Vagina (tissue), 2 donors: Measurements from ENCODE around the gene C1R.

ENCODE experiments used
- CTCF ChIP-seq, 3 experiments: fragments of 450-650 bp in 2 of 3; fragments of 200-600 bp in 1 of 3; sonication (generic) in 1 of 3; IDR thresholded peaks; one replicate each; pipeline ENCODE4 v1.5.1; 2017 to 2019; ENCODE audit warnings: antibody characterized with exemption in 3 of 3, mild to moderate bottlenecking in 2 of 3, moderate library complexity in 2 of 3
- POLR2AphosphoS5 ChIP-seq, 2 donors: sonication (generic); formaldehyde crosslinking; IDR thresholded peaks; one replicate each; pipeline ENCODE4 v1.9.0; 2017; ENCODE audit warnings: antibody characterized with exemption in 2 of 2, mild to moderate bottlenecking in 2 of 2, low read depth in 1 of 2; ENCODE audit not compliant: insufficient read depth in 1 of 2

- no peak for TF ChIP-seq POLR2AphosphoS5 (IDR thresholded peaks at IDR 0.05; ENCODE audit: insufficient read depth in 1 of 2, low read depth in 1 of 2)
- TF ChIP-seq CTCF (IDR thresholded peaks at IDR 0.05): no peak
Observed at GRCh38 chr12:7064516-7064915, 27.7 kb downstream of the C1R start.
